ENCODE measurements around the gene NEGR1.

DNA sequence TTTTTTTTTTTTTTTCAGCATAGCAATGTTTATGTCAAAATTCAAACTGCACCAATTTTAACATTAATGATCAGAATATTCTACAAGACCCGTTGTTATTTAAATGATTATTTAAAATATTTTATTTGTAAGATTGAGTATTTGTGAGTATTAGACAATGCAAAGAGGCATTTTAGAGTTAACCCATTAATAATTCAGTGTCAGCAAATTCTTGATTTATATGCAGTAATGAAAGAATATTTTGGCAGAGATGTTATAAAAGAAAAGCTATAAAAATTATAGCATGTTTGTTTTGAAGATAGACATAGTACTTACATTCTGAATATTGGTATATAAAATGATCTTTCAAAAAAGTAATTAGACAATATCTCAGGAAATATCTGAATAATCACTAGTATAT, 932.0 kb downstream of the NEGR1 start:
- no peak for TF ChIP-seq POLR2A (IDR thresholded peaks at IDR 0.05)
- TF ChIP-seq, protein P1, sequence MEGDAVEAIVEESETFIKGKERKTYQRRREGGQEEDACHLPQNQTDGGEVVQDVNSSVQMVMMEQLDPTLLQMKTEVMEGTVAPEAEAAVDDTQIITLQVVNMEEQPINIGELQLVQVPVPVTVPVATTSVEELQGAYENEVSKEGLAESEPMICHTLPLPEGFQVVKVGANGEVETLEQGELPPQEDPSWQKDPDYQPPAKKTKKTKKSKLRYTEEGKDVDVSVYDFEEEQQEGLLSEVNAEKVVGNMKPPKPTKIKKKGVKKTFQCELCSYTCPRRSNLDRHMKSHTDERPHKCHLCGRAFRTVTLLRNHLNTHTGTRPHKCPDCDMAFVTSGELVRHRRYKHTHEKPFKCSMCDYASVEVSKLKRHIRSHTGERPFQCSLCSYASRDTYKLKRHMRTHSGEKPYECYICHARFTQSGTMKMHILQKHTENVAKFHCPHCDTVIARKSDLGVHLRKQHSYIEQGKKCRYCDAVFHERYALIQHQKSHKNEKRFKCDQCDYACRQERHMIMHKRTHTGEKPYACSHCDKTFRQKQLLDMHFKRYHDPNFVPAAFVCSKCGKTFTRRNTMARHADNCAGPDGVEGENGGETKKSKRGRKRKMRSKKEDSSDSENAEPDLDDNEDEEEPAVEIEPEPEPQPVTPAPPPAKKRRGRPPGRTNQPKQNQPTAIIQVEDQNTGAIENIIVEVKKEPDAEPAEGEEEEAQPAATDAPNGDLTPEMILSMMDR (IDR thresholded peaks at IDR 0.05): no peak

All from Peyer's patch (tissue), 4 donors.